Left renal pelvis (tissue), 4 donors: Measurements from ENCODE around the gene TMEM147. TPM values are rescaled to one million over a fixed set of nuclear protein-coding genes. Genes with fewer than 3 reads are reported as not detected.

ENCODE experiments used
- polyA plus RNA-seq, 4 donors: library from polyadenylated mRNA; unstranded; fragments of 120-200 nt; gene quantifications; one replicate each; pipeline ENCODE4 v1.2.1, GENCODE V29; 2013; ENCODE audit not compliant: insufficient read length in 4 of 4

TMEM147 gene
- polyA plus RNA-seq, 4 donors: 58.7 to 102 (median 86.6) TPM

Other genes starting within 250 kb of the TMEM147 start
- 10 to 100 TPM in 3 of 4 donors, 1 to 10 TPM in 1; 7.5 to 43.9 (median 29.6) TPM for gene CD22, start 216.4 kb upstream of the TMEM147 start, polyA plus RNA-seq
- under 1 TPM; 0.29 to 0.61 (median 0.41) TPM for gene FFAR1, start 197.7 kb upstream of the TMEM147 start, polyA plus RNA-seq
- gene FFAR3, start 187.2 kb upstream of the TMEM147 start, polyA plus RNA-seq: under 1 TPM in 3 of 4 donors, not detected in 1; 0.16 to 0.71 (median 0.17) TPM
- under 1 TPM in 1 of 4 donors, not detected in 3; 0.33 TPM for gene GPR42, start 174.6 kb upstream of the TMEM147 start, polyA plus RNA-seq
- 1 to 10 TPM in 1 of 4 donors, under 1 TPM in 3; 0.19 to 1.4 (median 0.47) TPM for gene FFAR2, start 97.4 kb upstream of the TMEM147 start, polyA plus RNA-seq
- gene KRTDAP, start 55.2 kb upstream of the TMEM147 start, polyA plus RNA-seq: 1 to 10 TPM in 1 of 4 donors, under 1 TPM in 3; 0.36 to 1.9 (median 0.59) TPM
- 100 to 1,000 TPM in 1 of 4 donors, 10 to 100 TPM in 3; 59.7 to 123 (median 83.8) TPM for gene DMKN, start 32.0 kb upstream of the TMEM147 start, polyA plus RNA-seq
- gene SBSN, start 17.3 kb upstream of the TMEM147 start, polyA plus RNA-seq: under 1 TPM in 1 of 4 donors, not detected in 3; 0.11 TPM
- not detected for gene GAPDHS, start 12.2 kb upstream of the TMEM147 start, polyA plus RNA-seq
- under 1 TPM in 1 of 4 donors, not detected in 3; 0.14 TPM for gene ATP4A, start 18.0 kb downstream of the TMEM147 start, polyA plus RNA-seq
- gene PMIS2, start 40.5 kb downstream of the TMEM147 start, polyA plus RNA-seq: not detected
- 10 to 100 TPM; 23.2 to 39.6 (median 25.3) TPM for gene HAUS5, start 67.1 kb downstream of the TMEM147 start, polyA plus RNA-seq
- 10 to 100 TPM; 49.1 to 81.9 (median 57.7) TPM for gene RBM42, start 83.4 kb downstream of the TMEM147 start, polyA plus RNA-seq
- 1 to 10 TPM; 1.7 to 3.3 (median 2.3) TPM for gene ETV2, start 96.1 kb downstream of the TMEM147 start, polyA plus RNA-seq
- 100 to 1,000 TPM; 224 to 359 (median 312) TPM for gene COX6B1, start 102.7 kb downstream of the TMEM147 start, polyA plus RNA-seq
- 10 to 100 TPM in 3 of 4 donors, under 1 TPM in 1; 0.53 to 67.8 (median 21.8) TPM for gene UPK1A, start 120.9 kb downstream of the TMEM147 start, polyA plus RNA-seq
- under 1 TPM; 0.27 to 0.63 (median 0.49) TPM for gene ZBTB32, start 158.9 kb downstream of the TMEM147 start, polyA plus RNA-seq
- gene KMT2B, start 172.4 kb downstream of the TMEM147 start, polyA plus RNA-seq: 10 to 100 TPM; 25.1 to 42.0 (median 32.8) TPM
- gene IGFLR1, start 196.8 kb downstream of the TMEM147 start, polyA plus RNA-seq: 1 to 10 TPM; 2.6 to 4.3 (median 3.1) TPM
- gene U2AF1L4, start 199.8 kb downstream of the TMEM147 start, polyA plus RNA-seq: 10 to 100 TPM; 17.2 to 22.0 (median 18.6) TPM
- 10 to 100 TPM; 43.4 to 71.8 (median 61.9) TPM for gene PSENEN, start 200.0 kb downstream of the TMEM147 start, polyA plus RNA-seq
- gene LIN37, start 202.9 kb downstream of the TMEM147 start, polyA plus RNA-seq: 10 to 100 TPM in 2 of 4 donors, 1 to 10 TPM in 2; 6.0 to 14.2 (median 9.3) TPM
- gene HSPB6, start 211.4 kb downstream of the TMEM147 start, polyA plus RNA-seq: 100 to 1,000 TPM in 1 of 4 donors, 10 to 100 TPM in 3; 24.8 to 111 (median 29.2) TPM
- 10 to 100 TPM; 12.8 to 24.3 (median 17.3) TPM for gene PROSER3, start 212.6 kb downstream of the TMEM147 start, polyA plus RNA-seq
- gene ARHGAP33, start 229.9 kb downstream of the TMEM147 start, polyA plus RNA-seq: 10 to 100 TPM; 18.4 to 43.8 (median 26.5) TPM